GM20000 (cell line): ENCODE data around the gene FAM50B.

Source experiments
- DNase-seq: peaks from one replicate; pipeline ENCODE4 v3.0.0; 2012; ENCODE audit warnings: low spot score
- TF ChIP-seq, protein P1 (sequence below): IDR thresholded peaks from 2 replicates; pipeline ENCODE4 v1.5.1; 2012; ENCODE audit warnings: mild to moderate bottlenecking, control low read depth; ENCODE audit errors: extremely low read depth, missing control alignments

The FAM50B gene

DNA sequence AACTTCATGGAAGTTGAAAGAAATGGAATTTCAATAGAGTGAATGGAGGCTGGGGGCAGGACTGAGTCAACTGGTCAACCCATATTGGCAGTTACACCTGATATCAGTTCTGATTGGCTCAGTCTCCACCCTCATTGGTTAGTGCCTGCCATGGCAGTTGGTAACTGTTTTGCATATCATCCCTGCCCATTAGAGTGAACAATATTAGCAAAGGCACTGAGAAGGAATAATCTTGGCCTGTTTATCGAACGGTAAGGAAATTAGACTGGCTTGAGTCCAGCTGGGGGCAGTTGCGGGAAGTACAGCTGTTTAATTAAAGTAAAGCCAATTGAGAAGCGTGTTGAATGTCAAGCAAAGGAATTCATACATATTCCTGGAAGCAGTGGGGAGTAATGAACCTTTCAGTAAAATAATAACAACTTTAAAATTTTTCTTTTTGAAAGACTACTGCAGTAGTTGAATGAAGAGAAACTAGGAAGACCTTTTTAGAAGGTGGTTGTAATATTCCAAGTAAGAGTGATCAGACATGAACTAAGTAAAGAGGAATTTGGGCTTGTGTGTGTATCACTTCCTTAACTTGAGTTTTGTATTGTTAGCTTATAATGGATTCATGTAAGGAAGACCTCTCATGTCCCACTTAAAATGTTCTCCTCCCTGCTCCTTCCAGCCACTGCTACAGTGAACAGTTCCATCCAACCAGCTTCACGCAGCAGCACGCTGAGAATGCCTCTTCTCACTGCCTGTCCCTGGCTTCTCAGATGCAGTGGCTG is 17.2 kb upstream of the FAM50B start:
- TF ChIP-seq, protein P1, sequence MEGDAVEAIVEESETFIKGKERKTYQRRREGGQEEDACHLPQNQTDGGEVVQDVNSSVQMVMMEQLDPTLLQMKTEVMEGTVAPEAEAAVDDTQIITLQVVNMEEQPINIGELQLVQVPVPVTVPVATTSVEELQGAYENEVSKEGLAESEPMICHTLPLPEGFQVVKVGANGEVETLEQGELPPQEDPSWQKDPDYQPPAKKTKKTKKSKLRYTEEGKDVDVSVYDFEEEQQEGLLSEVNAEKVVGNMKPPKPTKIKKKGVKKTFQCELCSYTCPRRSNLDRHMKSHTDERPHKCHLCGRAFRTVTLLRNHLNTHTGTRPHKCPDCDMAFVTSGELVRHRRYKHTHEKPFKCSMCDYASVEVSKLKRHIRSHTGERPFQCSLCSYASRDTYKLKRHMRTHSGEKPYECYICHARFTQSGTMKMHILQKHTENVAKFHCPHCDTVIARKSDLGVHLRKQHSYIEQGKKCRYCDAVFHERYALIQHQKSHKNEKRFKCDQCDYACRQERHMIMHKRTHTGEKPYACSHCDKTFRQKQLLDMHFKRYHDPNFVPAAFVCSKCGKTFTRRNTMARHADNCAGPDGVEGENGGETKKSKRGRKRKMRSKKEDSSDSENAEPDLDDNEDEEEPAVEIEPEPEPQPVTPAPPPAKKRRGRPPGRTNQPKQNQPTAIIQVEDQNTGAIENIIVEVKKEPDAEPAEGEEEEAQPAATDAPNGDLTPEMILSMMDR, result no peak

DNA sequence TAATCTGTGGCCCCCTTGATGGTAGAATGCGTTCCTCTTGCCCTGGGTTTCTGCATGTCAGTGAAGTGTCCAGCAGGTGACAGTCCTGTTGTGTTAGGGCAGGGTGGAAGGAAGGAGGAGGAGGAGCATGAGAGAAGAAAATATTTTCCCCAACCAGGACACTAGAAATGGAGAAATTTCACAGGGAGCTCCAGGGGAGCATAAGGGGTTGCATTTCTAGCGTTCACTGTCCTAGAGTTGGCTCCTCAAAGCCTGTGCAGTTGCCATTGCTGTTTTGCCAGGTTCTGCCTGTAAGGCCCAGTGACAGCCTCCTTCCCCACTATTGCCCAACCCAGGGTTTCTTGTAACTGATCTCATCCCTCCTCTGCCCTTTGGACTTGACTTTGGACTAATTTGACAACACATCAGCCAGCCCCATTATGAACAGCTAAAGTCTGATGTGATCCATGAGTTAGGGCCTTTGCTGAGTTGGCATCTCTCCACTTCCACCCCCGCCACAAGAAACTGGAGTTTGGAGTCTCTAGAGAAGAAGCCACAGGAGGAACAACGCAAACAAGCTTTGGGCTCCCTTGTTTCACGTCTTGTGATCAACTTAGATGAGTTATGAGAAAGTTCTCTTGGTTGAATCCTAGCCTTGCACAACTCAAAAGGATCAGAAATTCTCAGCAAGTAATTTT is 14.0 kb upstream of the FAM50B start:
- no peak for DNase-seq
- TF ChIP-seq, protein P1, result no peak

More for the DNA sequence above, 17.2 kb upstream of the FAM50B start:
- no peak for DNase-seq

DNA sequence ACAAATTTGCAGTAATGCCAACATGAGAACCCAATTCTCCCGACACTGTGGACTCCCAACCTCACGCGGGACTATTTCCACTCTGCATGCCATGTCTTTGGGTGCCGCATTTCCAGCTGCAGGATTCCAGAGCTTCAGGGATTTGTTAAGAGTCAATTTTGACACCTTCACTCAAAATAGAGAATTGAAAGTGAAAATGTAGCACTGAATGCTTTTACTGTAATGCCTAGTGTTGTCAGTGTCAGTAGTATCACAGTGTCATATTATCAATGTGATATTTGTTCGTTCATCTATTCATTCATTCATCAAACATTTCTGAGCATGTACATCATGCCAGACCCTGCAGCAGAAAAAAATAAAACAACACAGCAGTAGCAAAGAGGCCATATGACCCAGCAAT is 13.4 kb upstream of the FAM50B start:
- DNase-seq, result no peak
- TF ChIP-seq, protein P1, result no peak

DNA sequence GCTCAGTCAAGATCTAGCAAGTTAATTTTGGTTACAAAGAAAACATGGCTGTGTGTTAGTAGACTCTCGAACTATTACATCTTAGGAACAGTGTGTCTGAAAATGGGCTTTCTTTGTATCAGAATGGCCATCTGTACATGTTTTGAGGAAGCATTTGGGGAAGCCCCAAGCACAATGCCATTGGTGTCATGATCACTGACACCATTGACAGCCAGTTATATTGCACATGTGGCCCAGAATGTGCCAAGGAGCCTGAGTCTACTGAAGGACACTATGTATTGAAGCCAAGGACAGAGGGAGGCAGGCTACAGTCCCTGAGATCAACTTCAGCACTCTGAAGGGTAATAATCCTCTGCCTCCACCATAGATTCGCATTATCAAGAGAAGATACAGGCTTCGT is 12.6 kb upstream of the FAM50B start:
- TF ChIP-seq, protein P1, result no peak
- DNase-seq, result no peak

DNA sequence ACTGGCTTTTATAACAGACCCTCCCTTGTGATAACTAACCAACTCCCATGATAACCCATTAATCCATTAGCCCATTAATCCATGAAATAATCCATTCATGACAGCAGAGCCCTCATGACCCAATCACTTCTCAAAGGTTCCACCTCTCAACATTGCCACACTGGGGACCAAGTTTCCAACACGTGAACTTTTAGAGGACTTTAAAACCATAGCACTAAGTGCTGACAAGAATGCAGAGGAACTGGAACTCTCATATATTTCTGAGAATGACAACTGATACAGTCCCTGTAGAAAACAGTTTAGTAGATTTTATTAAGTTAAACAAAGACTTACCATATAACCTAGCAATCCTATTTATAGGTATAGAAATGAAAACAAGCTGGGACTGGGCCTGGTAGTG is 11.4 kb upstream of the FAM50B start:
- TF ChIP-seq, protein P1, result no peak
- DNase-seq, result no peak

DNA sequence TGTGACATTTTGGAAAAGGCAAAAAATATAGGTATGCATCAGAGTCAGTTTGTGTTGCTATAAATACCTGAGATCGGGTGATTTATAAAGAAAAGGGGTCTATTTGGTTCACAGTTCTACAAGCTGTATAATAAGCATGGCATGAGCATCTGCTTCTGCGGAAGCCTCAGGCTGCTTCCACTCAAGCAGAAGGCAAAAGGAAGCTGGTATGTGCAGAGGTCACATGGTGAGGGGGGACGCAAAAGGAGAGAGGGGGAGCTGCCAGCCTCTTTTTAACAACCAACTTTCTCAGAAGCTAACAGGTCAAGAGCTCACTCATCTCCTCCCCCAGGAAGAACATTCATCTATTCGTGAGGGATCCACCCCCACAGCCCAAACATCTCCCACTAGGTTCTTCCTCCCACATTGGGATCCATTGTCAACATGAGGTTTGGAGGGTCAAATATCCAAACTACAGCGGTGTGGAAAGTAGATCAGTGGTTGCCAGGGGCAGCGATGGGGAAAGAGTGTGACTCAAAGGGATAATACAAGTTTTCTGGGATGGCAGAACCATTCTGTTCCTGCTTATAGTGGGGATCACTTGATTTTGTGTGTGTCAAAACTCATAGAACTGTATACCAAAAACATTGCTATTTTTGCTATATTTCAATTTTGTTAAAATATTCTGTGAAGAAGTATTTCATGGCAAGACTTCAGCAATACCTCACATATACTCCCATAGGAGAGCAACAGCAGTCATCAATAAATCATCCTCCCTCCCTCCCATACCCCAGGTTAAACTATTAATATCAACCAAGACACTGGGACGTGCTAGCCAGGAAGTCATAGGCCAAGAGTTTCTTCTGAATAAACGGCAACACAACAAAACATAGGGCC is 9.9 kb upstream of the FAM50B start:
- TF ChIP-seq, protein P1, result no peak
- DNase-seq, result no peak

DNA sequence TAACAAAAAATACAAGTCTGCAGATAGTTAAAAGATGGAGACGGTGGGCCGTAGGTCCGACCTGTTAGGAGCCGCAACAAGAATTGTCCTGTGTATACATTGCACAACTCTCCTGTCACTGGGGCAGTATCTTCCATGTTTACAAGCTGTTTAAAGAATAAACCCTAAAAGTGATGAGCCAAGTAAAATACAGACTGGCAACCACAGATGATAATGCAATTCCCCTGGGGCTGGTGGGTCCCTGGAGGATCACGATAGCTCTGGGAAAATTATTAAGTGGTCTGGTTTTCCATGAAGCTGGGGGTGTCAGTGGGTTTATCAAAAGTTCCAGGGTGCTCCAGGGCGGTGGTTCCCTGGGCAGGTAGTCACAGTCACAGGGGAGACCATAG is 8.1 kb upstream of the FAM50B start:
- no peak for DNase-seq
- TF ChIP-seq, protein P1, result no peak
